Measurements from ENCODE around the gene SPDYC.

- no peak for TF ChIP-seq CTCF (IDR thresholded peaks at IDR 0.05; ENCODE audit: insufficient read depth, low read depth, low read length)
- no peak for TF ChIP-seq EZH2 (IDR thresholded peaks at IDR 0.05; ENCODE audit: insufficient read depth, low read length)
Measured at GRCh38 chr11:65131895-65132237, 38.2 kb upstream of the SPDYC start.

All from astrocyte (in vitro differentiated cells and primary cell).